Astrocyte of the spinal cord (primary cell): ENCODE results near the gene HIVEP3.

Source experiments
- DNase-seq: peaks from one replicate; pipeline ENCODE4 v3.0.0; 2011; ENCODE audit warnings: low read depth, low spot score
- H3K4me3 ChIP-seq: 2 replicates; pipeline ENCODE4 v1.5.1; 2011; ENCODE audit warnings: low read depth, mild to moderate bottlenecking, low read length, moderate library complexity
- in situ Hi-C: cut with HindIII; loops from 2 replicates; pipeline ENCODE4 v1.10.0; 2017; ENCODE audit warnings: low sequenced_read_pairs
- TF ChIP-seq, protein P1 (sequence below): IDR thresholded peaks from 2 replicates; pipeline ENCODE4 v1.5.1; 2012; ENCODE audit warnings: low read depth, mild to moderate bottlenecking, low read length, inconsistent platforms

The HIVEP3 gene

DNA sequence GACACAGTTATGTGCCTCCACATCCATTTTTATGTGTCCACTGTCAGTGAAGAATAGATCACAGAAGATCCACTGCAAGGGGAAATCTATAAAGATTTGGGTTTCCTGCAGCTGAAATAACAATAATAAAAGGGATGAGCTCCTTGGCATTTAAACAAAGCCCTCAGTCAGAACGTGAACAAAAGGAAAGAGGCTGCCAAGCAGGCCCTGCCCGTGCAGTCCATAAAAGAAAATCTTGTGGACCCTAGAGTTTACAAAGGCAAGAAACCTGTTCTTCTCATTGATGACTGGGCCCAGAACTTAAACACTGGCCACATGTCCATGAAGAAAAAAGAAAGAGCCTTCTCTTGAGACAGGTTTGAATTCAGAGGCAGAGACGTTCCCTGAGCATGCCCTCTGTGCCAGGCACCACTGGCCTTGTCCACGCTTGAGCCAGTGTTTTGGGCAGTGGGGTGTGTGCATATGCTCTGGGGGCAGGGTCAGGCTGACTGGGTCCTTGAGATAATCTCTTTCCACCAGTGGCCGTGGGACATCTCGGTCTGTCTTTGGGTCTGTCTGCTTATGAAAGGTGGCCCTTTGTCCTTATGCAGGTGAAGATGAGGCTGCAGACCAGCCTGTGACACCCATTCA is 142.7 kb downstream of the HIVEP3 start:
- no peak for DNase-seq
- no peak overlapping the region for H3K4me3 ChIP-seq
- in situ Hi-C loops: no loop called here
- TF ChIP-seq, protein P1, sequence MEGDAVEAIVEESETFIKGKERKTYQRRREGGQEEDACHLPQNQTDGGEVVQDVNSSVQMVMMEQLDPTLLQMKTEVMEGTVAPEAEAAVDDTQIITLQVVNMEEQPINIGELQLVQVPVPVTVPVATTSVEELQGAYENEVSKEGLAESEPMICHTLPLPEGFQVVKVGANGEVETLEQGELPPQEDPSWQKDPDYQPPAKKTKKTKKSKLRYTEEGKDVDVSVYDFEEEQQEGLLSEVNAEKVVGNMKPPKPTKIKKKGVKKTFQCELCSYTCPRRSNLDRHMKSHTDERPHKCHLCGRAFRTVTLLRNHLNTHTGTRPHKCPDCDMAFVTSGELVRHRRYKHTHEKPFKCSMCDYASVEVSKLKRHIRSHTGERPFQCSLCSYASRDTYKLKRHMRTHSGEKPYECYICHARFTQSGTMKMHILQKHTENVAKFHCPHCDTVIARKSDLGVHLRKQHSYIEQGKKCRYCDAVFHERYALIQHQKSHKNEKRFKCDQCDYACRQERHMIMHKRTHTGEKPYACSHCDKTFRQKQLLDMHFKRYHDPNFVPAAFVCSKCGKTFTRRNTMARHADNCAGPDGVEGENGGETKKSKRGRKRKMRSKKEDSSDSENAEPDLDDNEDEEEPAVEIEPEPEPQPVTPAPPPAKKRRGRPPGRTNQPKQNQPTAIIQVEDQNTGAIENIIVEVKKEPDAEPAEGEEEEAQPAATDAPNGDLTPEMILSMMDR: no peak

DNA sequence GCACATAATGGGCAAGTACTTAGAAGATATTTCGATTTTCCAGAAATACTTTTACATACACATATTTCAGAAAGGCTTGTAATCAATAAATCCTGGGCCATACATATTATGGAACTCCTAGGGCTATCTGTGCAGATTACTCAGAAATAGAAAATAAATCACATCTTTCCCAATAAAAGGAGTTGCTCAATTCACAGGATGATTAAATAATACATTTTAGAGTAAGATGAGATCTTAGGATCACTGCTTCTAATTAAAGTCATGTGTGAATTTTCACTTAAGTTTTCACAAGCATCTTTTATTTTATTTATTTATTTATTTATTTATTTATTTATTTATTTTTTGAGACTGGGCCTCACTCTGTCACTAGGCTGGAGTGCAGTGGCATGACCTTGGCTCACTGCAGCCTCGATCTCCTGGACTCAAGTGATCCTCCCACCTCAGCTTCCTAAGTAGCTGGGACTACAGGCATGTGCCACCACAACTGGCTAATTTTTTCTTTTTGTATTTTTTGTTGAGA is 144.2 kb downstream of the HIVEP3 start:
- no peak overlapping the region for H3K4me3 ChIP-seq
- TF ChIP-seq, protein P1: no peak
- in situ Hi-C loops: no loop called here
- no peak for DNase-seq

DNA sequence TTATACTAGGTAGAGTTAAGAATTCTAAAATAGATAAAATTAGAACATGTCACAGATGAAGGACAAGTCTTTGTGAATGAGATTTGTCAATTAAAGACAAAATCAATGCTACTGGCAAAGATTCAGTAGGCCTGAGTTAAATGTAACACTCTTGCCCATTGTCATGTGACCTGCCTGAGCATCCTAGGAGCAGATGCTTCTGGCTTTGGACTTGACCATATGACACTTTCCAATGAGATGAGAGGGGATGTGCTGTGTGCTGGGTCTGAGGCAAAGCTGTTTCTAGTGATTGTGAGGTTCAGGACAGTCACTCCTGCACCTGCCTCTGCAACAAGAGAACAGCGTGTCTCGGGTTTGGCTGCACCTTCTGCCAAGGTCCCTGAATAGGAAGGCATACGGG is 144.9 kb downstream of the HIVEP3 start:
- TF ChIP-seq, protein P1: no peak
- in situ Hi-C loops: no loop called here
- no peak for DNase-seq
- no peak overlapping the region for H3K4me3 ChIP-seq

DNA sequence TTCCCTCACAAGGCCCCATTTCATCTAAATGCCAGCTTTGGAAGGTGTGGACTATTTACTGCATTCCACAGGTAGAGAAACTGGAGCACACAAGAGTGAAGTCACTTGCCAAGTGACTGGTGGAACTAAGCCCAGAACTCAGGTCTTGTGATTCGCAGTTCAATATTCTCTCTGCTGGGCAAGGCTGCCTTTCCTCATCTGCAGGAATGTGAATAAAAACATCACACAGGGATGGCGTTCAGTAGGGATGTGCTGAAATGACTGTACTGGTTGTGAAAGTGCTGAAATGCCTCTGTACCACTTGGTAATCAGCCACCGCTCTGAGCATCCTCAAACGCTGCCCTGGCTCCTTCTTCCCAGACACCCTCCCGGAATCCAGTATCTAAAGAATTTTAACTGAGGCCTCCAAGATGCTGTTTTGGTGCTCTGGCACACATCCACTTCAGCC is 145.6 kb downstream of the HIVEP3 start:
- in situ Hi-C loops: no loop called here
- TF ChIP-seq, protein P1: no peak
- no peak overlapping the region for H3K4me3 ChIP-seq
- DNase-seq: peak; percentile 66

DNA sequence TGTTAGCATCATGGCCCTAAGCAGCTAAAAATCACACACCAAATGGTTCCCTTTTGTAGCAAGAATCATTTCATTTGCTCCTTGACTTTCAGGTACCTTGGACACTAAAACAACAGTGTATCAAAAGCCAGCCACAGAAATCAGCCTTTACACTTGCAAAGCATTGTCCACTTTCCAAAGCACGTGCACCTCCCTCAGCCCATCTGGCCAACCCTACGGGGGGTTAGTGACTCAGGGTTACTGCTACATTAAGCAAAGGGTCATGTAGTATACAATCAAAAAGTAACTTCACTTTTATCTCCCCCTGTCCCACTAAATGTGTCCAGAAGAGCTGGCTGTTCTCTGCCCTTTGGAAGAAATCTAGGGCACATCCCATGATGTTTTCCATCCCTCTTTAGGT is 149.7 kb downstream of the HIVEP3 start:
- in situ Hi-C loops: no loop called here
- no peak overlapping the region for H3K4me3 ChIP-seq
- TF ChIP-seq, protein P1: no peak
- DNase-seq: peak; percentile 66

DNA sequence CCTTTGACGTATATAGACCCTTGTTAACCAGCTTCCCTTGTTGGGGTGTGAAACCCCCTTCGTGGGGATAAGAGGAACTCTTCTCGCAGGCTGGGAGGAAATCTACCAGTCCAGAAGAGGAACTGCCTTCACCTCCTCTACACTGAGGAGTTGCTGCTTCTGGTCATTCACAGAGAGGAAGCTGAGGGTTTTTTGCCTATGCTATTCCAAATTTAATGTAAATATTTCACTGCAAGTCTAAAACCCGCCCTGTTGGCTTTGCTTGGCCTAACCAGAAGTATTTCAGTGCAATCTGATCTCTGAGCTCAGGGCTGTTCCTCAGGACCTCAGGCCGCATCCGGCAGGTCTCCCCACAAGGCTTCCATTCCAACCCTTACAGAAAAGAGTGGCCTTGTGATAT is 150.1 kb downstream of the HIVEP3 start:
- TF ChIP-seq, protein P1: no peak
- no peak overlapping the region for H3K4me3 ChIP-seq
- in situ Hi-C loops: no loop called here
- DNase-seq: no peak
